Colonic mucosa (tissue), 4 donors: ENCODE data around the gene ANO1. TPM values are rescaled to one million over a fixed set of nuclear protein-coding genes. Genes with fewer than 3 reads are reported as not detected.

Experiments used
- DNase-seq: peaks from one replicate; pipeline ENCODE4 v3.0.0-alpha.2; 2020
- H3K27ac ChIP-seq: fragments of 200-600 bp; one replicate; pipeline ENCODE4 v1.8.0; 2021
- H3K27me3 ChIP-seq: fragments of 200-600 bp; one replicate; pipeline ENCODE4 v1.8.0; 2021
- H3K36me3 ChIP-seq: fragments of 200-600 bp; one replicate; pipeline ENCODE4 v1.8.0; 2021
- H3K4me1 ChIP-seq: fragments of 200-600 bp; one replicate; pipeline ENCODE4 v1.8.0; 2021; ENCODE audit warnings: mild to moderate bottlenecking
- H3K4me3 ChIP-seq: fragments of 200-600 bp; one replicate; pipeline ENCODE4 v1.8.0; 2021
- H3K9ac ChIP-seq, 2 donors: one replicate each; pipeline ENCODE4 v1.7.0; 2013; ENCODE audit warnings: control low read depth in 2 of 2, low read depth in 2 of 2, low read length in 2 of 2
- H3K9me3 ChIP-seq: fragments of 200-600 bp; one replicate; pipeline ENCODE4 v1.8.0; 2021
- intact Hi-C: fragments of 100-400 bp; cut with DNase I; formaldehyde crosslinking; loops from one replicate; pipeline ENCODE4 v1.14.1; 2022
- total RNA-seq, 2 donors: library from RNA; stranded (reverse); fragmentation: NEBNext Ultra II Directional in 1 of 2; extraction: Animal tissue kit (Norgen Biotek cat#: 25700) in 1 of 2; gene quantifications; one replicate each; pipeline ENCODE4 v1.2.1, GENCODE V29; 2021
- TF ChIP-seq, protein P1 (sequence below): fragments of 200-600 bp; IDR thresholded peaks from one replicate; pipeline ENCODE4 v1.8.0; 2022; ENCODE audit warnings: antibody characterized with exemption, mild to moderate bottlenecking
- donor health status: healthy.
- donor health status: DM: no; HTN: no; CAD: no.
- donor health status: DM: no; HTN: no; CAD: no.

Gene ANO1
- total RNA-seq, 2 donors from 2014 or later, result 8.3 to 16.4 TPM

DNA sequence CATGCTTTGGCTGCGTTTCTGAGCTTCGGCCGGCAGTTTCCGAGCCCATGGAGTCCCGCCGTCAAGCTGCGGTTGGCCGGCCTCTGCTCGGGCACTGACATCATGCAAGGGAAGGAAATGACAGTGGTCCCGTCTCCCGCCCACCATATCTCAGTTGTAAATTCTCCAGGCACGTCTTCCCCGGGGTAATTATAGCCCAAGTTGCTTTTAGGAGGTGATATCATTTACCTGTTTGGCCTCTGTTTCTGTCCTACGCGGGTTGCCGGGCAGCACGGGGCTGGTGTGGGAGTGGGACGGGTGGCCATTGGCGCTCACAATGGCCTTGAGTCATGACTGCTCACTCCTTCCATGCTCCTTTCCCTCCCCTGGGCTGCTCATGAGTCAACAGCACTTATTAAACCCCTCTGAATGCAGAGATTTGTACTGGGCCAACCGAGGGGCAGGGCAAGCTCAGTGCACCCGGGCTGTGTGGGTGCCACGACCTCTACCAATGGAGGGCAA lies 4.2 kb upstream of the ANO1 start:
- no peak overlapping the region for H3K4me3 ChIP-seq
- H3K9ac ChIP-seq, result no peak overlapping the region
- no peak for DNase-seq
- intact Hi-C loops, result loop anchor here (10.0 kb wide), 1 partner anchor 129 kb away; no protein-coding TSS in a partner anchor
- no peak overlapping the region for H3K27ac ChIP-seq
- H3K36me3 ChIP-seq, result no peaks in the 10 kb centered on the region
- no peaks in the 10 kb centered on the region for H3K4me1 ChIP-seq
- H3K27me3 ChIP-seq, result peaks cover 17% of the 10 kb centered on the region
- no peaks in the 10 kb centered on the region for H3K9me3 ChIP-seq
- TF ChIP-seq, protein P1, sequence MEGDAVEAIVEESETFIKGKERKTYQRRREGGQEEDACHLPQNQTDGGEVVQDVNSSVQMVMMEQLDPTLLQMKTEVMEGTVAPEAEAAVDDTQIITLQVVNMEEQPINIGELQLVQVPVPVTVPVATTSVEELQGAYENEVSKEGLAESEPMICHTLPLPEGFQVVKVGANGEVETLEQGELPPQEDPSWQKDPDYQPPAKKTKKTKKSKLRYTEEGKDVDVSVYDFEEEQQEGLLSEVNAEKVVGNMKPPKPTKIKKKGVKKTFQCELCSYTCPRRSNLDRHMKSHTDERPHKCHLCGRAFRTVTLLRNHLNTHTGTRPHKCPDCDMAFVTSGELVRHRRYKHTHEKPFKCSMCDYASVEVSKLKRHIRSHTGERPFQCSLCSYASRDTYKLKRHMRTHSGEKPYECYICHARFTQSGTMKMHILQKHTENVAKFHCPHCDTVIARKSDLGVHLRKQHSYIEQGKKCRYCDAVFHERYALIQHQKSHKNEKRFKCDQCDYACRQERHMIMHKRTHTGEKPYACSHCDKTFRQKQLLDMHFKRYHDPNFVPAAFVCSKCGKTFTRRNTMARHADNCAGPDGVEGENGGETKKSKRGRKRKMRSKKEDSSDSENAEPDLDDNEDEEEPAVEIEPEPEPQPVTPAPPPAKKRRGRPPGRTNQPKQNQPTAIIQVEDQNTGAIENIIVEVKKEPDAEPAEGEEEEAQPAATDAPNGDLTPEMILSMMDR, result no peak

DNA sequence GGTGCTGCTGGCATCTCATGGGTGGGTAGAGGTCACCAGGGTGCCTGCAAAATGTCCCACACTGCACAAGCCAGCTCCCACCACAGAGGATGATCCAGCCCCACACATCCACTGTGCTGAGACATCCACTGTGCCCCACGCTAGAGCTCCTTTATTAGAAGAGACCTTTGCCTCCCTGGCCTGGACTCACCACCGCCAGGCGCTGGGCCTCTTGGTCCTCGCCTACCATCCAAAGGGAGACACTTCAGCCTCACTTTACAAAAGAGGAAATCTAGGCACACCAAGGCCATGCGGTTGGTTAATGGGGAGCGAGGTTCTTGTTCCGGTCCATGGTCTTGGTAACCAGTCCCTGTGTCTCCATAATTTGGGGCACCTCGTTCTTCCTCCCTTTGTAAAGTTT lies 3.4 kb upstream of the ANO1 start:
- Histone ChIP-seq H3K9me3 (no peaks in the 10 kb centered on the region), H3K27ac (no peak overlapping the region), H3K4me3 (no peak overlapping the region), H3K4me1 (no peaks in the 10 kb centered on the region), H3K27me3 (peaks cover 25% of the 10 kb centered on the region), H3K36me3 (no peaks in the 10 kb centered on the region), H3K9ac (no peak overlapping the region)
- TF ChIP-seq, protein P1, result no peak
- intact Hi-C loops, result loop anchor here (10.0 kb wide), 1 partner anchor 130 kb away; no protein-coding TSS in a partner anchor
- DNase-seq, result no peak

DNA sequence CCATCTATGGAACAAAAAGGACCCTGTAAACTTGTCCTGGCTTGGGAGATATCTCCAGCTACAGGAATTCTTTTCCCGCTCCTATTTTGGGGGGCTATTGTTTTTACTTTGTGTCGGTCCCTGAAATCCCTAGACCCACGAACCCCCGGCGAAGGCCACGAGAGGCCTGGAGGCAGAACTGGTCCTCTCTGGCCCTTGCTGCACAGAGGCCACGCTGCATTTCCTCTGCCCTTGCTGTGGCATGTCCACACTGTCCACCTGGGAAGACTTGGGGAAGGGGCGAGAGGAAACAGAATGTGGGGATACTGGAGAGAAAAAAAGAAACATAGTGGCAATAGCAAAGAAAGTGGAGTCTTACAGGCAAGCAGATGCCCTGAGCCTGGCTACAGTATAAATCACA lies 2.3 kb upstream of the ANO1 start:
- peaks cover 27% of the 10 kb centered on the region for H3K27me3 ChIP-seq
- TF ChIP-seq, protein P1, result no peak
- no peaks in the 10 kb centered on the region for H3K4me1 ChIP-seq
- intact Hi-C loops, result loop anchor here (10.0 kb wide), 1 partner anchor 131 kb away; no protein-coding TSS in a partner anchor
- H3K36me3 ChIP-seq, result no peaks in the 10 kb centered on the region
- H3K9me3 ChIP-seq, result no peaks in the 10 kb centered on the region
- no peak overlapping the region for H3K9ac ChIP-seq
- DNase-seq, result no peak
- H3K4me3 ChIP-seq, result no peak overlapping the region
- no peak overlapping the region for H3K27ac ChIP-seq

DNA sequence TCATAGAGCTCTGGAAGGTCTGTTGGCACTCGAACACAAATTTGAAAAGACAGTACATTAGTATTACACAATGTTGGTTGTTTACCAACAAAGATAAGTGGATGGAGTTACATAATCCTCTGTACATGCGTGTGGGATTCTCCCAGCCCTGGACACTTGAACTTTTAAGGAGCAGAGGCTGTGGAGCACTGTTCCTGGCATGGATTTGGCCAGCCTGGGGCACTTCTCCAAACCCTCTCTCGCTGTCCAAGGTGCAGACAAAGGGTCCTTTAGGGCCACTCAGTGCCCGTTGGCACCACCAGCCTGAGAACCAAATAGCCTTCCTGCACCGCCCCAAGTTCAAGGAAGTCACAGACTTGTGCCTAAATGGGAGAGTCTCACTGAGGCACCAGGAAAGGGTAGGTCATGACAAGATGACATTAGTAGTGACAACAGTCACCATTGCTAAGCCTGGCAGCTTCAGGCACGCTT lies 1.6 kb upstream of the ANO1 start:
- intact Hi-C loops, result loop anchor here (10.0 kb wide), 1 partner anchor 132 kb away; no protein-coding TSS in a partner anchor
- DNase-seq, result no peak
- Histone ChIP-seq H3K9me3 (no peaks in the 10 kb centered on the region), H3K4me1 (no peaks in the 10 kb centered on the region), H3K27ac (no peak overlapping the region), H3K36me3 (no peaks in the 10 kb centered on the region), H3K27me3 (peaks cover 27% of the 10 kb centered on the region), H3K4me3 (no peak overlapping the region), H3K9ac (no peak overlapping the region)
- TF ChIP-seq, protein P1, result no peak

DNA sequence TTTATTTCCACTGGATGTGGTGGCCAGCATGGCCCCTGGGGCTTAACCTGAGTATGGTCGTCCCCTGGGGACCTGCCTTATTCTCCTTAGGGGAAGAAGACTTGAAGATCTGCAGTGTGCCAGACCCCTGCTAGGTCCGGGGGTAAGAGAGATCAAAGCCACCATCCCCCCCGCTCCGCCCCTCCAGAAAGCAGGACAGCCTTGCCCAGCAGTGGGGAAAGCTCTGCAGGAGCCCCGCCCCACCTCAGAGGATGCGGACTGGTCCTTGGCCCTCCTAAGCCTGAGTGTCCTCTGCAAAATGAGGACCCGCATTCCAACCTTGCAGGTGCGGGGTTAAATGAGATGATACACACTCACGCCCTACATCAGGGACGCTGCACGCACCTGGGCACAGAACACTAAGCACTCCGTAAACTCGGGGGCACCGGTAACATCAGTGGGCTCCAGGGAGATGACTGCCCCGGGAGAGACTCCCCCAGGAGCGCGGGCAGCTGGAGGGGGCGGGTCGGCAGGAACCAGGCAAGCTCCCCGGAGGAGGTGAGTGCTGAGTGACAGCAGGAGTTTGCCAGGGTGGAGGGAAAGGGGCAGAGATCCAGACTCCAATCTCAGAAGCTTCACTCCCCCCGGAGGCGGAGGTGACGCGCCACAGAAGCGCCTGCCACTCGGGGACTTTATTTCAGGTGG lies 564 bp upstream of the ANO1 start:
- no peaks in the 10 kb centered on the region for H3K4me1 ChIP-seq
- no peaks in the 10 kb centered on the region for H3K36me3 ChIP-seq
- no peak for DNase-seq
- TF ChIP-seq, protein P1, result no peak
- no peak overlapping the region for H3K4me3 ChIP-seq
- intact Hi-C loops, result loop anchor here (10.0 kb wide), 1 partner anchor 133 kb away; no protein-coding TSS in a partner anchor
- H3K27ac ChIP-seq, result no peak overlapping the region
- H3K27me3 ChIP-seq, result peaks cover 27% of the 10 kb centered on the region
- H3K9me3 ChIP-seq, result no peaks in the 10 kb centered on the region
- H3K9ac ChIP-seq, result no peak overlapping the region
